Colonic mucosa (tissue), 4 donors: Measurements from ENCODE around the gene PURA. TPM values are rescaled to one million over a fixed set of nuclear protein-coding genes. Genes with fewer than 3 reads are reported as not detected.

Experiments used
- DNase-seq: peaks from one replicate; pipeline ENCODE4 v3.0.0-alpha.2; 2020
- H3K27ac ChIP-seq: fragments of 200-600 bp; one replicate; pipeline ENCODE4 v1.8.0; 2021
- H3K27me3 ChIP-seq: fragments of 200-600 bp; one replicate; pipeline ENCODE4 v1.8.0; 2021
- H3K36me3 ChIP-seq: fragments of 200-600 bp; one replicate; pipeline ENCODE4 v1.8.0; 2021
- H3K4me1 ChIP-seq: fragments of 200-600 bp; one replicate; pipeline ENCODE4 v1.8.0; 2021; ENCODE audit warnings: mild to moderate bottlenecking
- H3K4me3 ChIP-seq: fragments of 200-600 bp; one replicate; pipeline ENCODE4 v1.8.0; 2021
- H3K9ac ChIP-seq, 2 donors: one replicate each; pipeline ENCODE4 v1.7.0; 2013; ENCODE audit warnings: control low read depth in 2 of 2, low read depth in 2 of 2, low read length in 2 of 2
- H3K9me3 ChIP-seq: fragments of 200-600 bp; one replicate; pipeline ENCODE4 v1.8.0; 2021
- intact Hi-C: fragments of 100-400 bp; cut with DNase I; formaldehyde crosslinking; loops from one replicate; pipeline ENCODE4 v1.14.1; 2022
- total RNA-seq, 2 donors: library from RNA; stranded (reverse); fragmentation: NEBNext Ultra II Directional in 1 of 2; extraction: Animal tissue kit (Norgen Biotek cat#: 25700) in 1 of 2; gene quantifications; one replicate each; pipeline ENCODE4 v1.2.1, GENCODE V29; 2021
- TF ChIP-seq, protein P1 (sequence below): fragments of 200-600 bp; IDR thresholded peaks from one replicate; pipeline ENCODE4 v1.8.0; 2022; ENCODE audit warnings: antibody characterized with exemption, mild to moderate bottlenecking
- donor health status: healthy.
- donor health status: DM: no; HTN: no; CAD: no.
- donor health status: DM: no; HTN: no; CAD: no.

Gene PURA
- total RNA-seq, 2 donors from 2014 or later, result 20.5 to 21.6 TPM

DNA sequence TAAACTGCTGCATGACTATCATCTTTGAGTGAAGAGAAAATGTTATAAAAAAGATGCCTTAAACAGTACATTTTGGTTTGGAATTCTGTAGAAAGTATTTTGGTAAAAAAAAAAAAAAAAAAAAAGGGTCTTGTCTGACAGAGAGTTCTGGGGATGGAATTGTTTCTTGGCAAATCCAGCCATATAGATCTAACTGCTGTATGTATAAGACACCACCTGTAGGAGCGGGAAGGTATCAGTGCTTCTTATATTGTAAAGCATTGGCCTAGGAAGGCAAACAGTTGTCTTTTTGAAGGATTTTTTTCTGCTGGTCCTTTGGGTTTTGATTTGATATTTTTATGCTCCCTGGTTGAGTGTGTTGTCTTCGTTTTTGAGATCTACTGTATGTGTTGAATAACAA lies 2.8 kb downstream of the PURA start:
- no peak for DNase-seq
- Histone ChIP-seq H3K4me3 (no peak overlapping the region), H3K27ac (no peak overlapping the region), H3K9me3 (no peaks in the 10 kb centered on the region), H3K4me1 (peaks cover 7% of the 10 kb centered on the region), H3K27me3 (no peaks in the 10 kb centered on the region), H3K9ac (no peak overlapping the region), H3K36me3 (no peaks in the 10 kb centered on the region)
- TF ChIP-seq, protein P1, sequence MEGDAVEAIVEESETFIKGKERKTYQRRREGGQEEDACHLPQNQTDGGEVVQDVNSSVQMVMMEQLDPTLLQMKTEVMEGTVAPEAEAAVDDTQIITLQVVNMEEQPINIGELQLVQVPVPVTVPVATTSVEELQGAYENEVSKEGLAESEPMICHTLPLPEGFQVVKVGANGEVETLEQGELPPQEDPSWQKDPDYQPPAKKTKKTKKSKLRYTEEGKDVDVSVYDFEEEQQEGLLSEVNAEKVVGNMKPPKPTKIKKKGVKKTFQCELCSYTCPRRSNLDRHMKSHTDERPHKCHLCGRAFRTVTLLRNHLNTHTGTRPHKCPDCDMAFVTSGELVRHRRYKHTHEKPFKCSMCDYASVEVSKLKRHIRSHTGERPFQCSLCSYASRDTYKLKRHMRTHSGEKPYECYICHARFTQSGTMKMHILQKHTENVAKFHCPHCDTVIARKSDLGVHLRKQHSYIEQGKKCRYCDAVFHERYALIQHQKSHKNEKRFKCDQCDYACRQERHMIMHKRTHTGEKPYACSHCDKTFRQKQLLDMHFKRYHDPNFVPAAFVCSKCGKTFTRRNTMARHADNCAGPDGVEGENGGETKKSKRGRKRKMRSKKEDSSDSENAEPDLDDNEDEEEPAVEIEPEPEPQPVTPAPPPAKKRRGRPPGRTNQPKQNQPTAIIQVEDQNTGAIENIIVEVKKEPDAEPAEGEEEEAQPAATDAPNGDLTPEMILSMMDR, result no peak
- intact Hi-C loops, result no loop called here

DNA sequence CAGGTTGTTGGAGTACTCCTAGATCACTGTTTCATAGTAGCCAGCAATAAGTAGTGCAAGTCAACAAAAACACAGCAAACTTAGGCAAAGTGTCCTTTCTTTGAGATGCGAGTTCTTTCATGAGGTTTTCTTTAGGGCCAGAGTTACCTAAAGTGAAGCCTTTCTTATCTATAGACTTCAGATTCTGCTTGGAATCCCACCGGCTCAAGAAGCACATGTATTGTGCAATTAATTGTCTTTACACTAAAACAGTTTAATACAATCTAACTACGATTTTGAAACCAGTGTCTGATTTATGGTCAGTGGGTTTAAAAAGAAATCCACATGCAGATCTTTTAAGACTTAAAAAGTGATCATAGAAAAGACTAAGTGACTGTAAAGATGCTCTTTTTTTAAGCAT lies 3.6 kb downstream of the PURA start:
- peaks cover 7% of the 10 kb centered on the region for H3K4me1 ChIP-seq
- H3K27ac ChIP-seq, result no peak overlapping the region
- H3K36me3 ChIP-seq, result no peaks in the 10 kb centered on the region
- TF ChIP-seq, protein P1, result no peak
- H3K9me3 ChIP-seq, result no peaks in the 10 kb centered on the region
- DNase-seq, result no peak
- H3K9ac ChIP-seq, result no peak overlapping the region
- H3K27me3 ChIP-seq, result no peaks in the 10 kb centered on the region
- intact Hi-C loops, result no loop called here
- no peak overlapping the region for H3K4me3 ChIP-seq

DNA sequence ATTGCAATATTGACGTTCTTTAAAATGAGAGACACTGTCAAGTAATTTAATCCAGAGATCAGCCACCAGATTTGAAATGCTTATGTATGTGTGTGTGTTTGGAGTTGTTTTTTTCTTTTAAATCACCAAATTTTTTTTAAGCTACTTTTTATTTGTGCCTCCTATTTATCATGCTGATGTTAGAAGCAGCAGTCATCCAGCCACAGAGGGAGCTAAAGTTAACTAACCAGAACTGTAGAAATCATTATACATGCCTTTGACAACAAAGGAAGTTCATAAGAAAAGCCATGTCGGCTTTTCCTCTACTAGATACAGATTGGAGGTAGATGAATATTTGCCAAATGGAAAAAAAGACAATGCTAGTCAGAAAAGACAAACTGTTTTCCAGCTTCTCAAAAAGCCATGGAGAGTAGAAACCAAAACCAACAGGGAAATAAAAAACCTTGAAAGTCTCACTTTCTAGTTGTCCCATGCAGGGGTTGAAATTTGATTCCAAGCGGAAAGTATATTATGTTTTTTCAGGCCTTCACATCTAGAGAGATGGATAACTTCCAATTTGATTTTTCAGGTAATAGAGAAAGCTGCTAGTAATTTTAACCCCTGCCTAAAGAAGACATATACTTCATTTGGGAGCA lies 4.5 kb downstream of the PURA start:
- Histone ChIP-seq H3K9ac (no peak overlapping the region), H3K27me3 (no peaks in the 10 kb centered on the region), H3K27ac (no peak overlapping the region), H3K4me3 (no peak overlapping the region), H3K36me3 (no peaks in the 10 kb centered on the region), H3K4me1 (peaks cover 7% of the 10 kb centered on the region), H3K9me3 (no peaks in the 10 kb centered on the region)
- TF ChIP-seq, protein P1, result no peak
- intact Hi-C loops, result no loop called here
- DNase-seq, result no peak

DNA sequence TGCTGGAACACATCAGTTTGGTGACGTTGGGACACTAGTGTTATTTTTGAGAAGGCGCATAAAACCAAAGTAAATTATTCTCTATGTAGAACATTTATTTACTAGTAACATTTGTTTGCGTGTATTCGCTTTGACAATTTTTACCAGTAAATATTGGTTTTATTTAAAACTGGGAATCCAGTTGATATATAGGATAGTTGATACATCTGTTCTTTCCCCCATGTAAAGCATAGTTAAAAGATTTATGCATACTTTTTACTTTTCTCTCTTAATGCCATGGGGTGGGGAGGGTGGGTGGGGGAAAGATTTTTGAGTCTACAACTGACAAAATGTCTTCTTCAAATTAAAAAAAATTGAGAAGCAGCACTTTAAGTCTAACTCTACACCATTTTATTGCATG lies 11.7 kb downstream of the PURA start, which contains the start of gene IGIP:
IGIP (plus strand) TSS at position 301 of the 400 bp plus-strand sequence. CDS start 2,540 bp downstream, outside the sequence.
- DNase-seq, result no peak
- H3K4me3 ChIP-seq, result no peak within 1 kb of the TSS
- H3K9me3 ChIP-seq, result no peaks in the 10 kb centered on the region
- no peak within 1 kb of the TSS for H3K27ac ChIP-seq
- TF ChIP-seq, protein P1, result no peak
- no peaks in the 10 kb centered on the region for H3K4me1 ChIP-seq
- H3K9ac ChIP-seq, result no peak within 1 kb of the TSS
- intact Hi-C loops, result no loop called here
- H3K36me3 ChIP-seq, result no peaks in the 10 kb centered on the region
- no peaks in the 10 kb centered on the region for H3K27me3 ChIP-seq

DNA sequence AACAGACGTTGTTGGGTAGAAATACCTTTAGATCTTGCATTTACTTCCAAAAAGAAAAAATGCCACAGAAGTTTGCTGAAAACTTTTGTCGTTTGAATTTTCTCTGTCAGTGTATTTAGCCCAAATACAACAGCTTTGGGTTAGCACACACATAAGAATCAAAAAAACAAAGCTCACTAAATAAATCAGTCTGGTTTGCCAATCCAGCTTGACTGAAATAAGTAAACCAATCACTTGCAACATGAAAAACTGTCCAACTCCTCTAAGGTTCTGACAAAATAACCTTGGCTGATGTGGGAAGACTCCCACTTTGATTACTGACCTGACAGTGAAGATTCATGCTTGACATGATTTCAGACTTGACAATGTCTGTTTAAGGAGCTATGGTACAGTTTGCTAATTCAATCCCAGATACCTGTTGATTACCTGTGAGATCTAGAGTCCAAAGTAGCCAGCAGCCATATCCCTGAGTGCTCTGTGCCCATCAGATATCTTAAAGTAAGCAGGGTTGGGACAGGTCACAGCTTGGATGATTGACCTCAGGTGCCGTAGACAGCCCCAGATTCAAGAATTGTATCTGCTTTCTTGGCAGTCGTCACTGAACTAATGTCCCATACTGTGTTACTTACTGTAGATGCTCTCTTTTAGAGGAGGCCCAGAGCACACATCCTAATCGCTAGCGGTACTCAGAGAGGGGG lies 12.6 kb downstream of the PURA start:
- no peak for DNase-seq
- intact Hi-C loops, result no loop called here
- no peaks in the 10 kb centered on the region for H3K36me3 ChIP-seq

More for the DNA sequence above, 12.6 kb downstream of the PURA start:
- no peak overlapping the region for H3K4me3 ChIP-seq
- H3K27me3 ChIP-seq, result no peaks in the 10 kb centered on the region
- H3K9me3 ChIP-seq, result no peaks in the 10 kb centered on the region
- no peak overlapping the region for H3K27ac ChIP-seq
- H3K4me1 ChIP-seq, result no peaks in the 10 kb centered on the region
- TF ChIP-seq, protein P1, result no peak
- H3K9ac ChIP-seq, result no peak overlapping the region
